CMK (cell line): ENCODE results near the gene NEUROG1.

Source experiments
- DNase-seq: peaks from one replicate; pipeline ENCODE4 v3.0.0-alpha.2; 2010; ENCODE audit warnings: low read depth

Gene NEUROG1

GRCh38 chr5:135493406-135494180, 42.2 kb downstream of the NEUROG1 start:
- no peak for DNase-seq

- DNase-seq, result no peak
Measured at GRCh38 chr5:135492319-135492626, 43.5 kb downstream of the NEUROG1 start.

GRCh38 chr5:135491552-135492318, 44.0 kb downstream of the NEUROG1 start:
- DNase-seq, result no peak

- DNase-seq, result no peak
Measured at GRCh38 chr5:135491038-135491551, 44.7 kb downstream of the NEUROG1 start.

- DNase-seq, result no peak
Measured at GRCh38 chr5:135490245-135491037, 45.3 kb downstream of the NEUROG1 start.

- DNase-seq, result no peak
Measured at GRCh38 chr5:135489466-135490244, 46.1 kb downstream of the NEUROG1 start.

- no peak for DNase-seq
Measured at GRCh38 chr5:135488727-135489465, 46.9 kb downstream of the NEUROG1 start.

- DNase-seq, result no peak
Measured at GRCh38 chr5:135487839-135488514, 47.8 kb downstream of the NEUROG1 start.

GRCh38 chr5:135487037-135487395, 48.7 kb downstream of the NEUROG1 start:
- DNase-seq, result no peak

- no peak for DNase-seq
Measured at GRCh38 chr5:135486131-135487036, 49.4 kb downstream of the NEUROG1 start.

- DNase-seq, result no peak
Measured at GRCh38 chr5:135484674-135485086, 51.1 kb downstream of the NEUROG1 start.
